Caco-2 (cell line): Measurements from ENCODE around the gene HGS. TPM values are rescaled to one million over a fixed set of nuclear protein-coding genes. Genes with fewer than 3 reads are reported as not detected.

ENCODE experiments used
- BruUV-seq: library from RNA; stranded (reverse); fragments of 400-500 nt; replicated peaks from 2 replicates; lab custom pipeline; 2021; lab: Mats Ljungman, UMichigan
- CTCF ChIA-PET: fragments of 300-600 bp; sonication (Branson Sonifier 250); formaldehyde crosslinking; loops from one replicate; lab custom pipeline; 2022; ENCODE audit warnings: antibody characterized with exemption; lab: Charles Lee
- POLR2A ChIA-PET: fragments of 300-600 bp; sonication (Branson Sonifier 250); formaldehyde crosslinking; loops from one replicate; lab custom pipeline; 2022; ENCODE audit warnings: antibody characterized with exemption; lab: Charles Lee
- DNase-seq, 2 experiments: peaks; one replicate each; pipeline versions ENCODE4 v3.0.0 to v3.0.0-alpha.2; 2020 to 2022
- H3K27me3 ChIP-seq: replicated peaks from 2 replicates; pipeline ENCODE4 v1.6.0; 2011; ENCODE audit warnings: low read length; ENCODE audit not compliant: control insufficient read depth, insufficient read depth
- H3K36me3 ChIP-seq: 2 replicates; pipeline ENCODE4 v1.5.1; 2011; ENCODE audit warnings: low read length; ENCODE audit not compliant: control insufficient read depth, insufficient read depth
- H3K4me1 ChIP-seq: fragments of 250-450 bp; sonication (Bioruptor Pico); 2 replicates; pipeline ENCODE4 v1.5.1; 2020; ENCODE audit warnings: mild to moderate bottlenecking
- H3K4me3 ChIP-seq: 2 replicates; pipeline ENCODE4 v1.5.1; 2011; ENCODE audit warnings: low read depth, mild to moderate bottlenecking, control low read depth, low read length
- H3K9me3 ChIP-seq: fragments of 250-450 bp; sonication (Bioruptor Pico); 2 replicates; pipeline ENCODE4 v1.5.1; 2020; ENCODE audit warnings: mild to moderate bottlenecking, moderate library complexity
- H3K27ac Mint-ChIP-seq: one replicate; pipeline ENCODE4 v1.8.0; 2022; ENCODE audit warnings: mixed read lengths; ENCODE audit not compliant: unreplicated experiment
- H3K27me3 Mint-ChIP-seq: one replicate; pipeline ENCODE4 v1.8.0; 2022; ENCODE audit warnings: mixed read lengths; ENCODE audit not compliant: insufficient read depth, unreplicated experiment
- H3K36me3 Mint-ChIP-seq: one replicate; pipeline ENCODE4 v1.8.0; 2022; ENCODE audit warnings: mild to moderate bottlenecking, mixed read lengths; ENCODE audit not compliant: insufficient read depth, unreplicated experiment
- H3K4me1 Mint-ChIP-seq: one replicate; pipeline ENCODE4 v1.8.0; 2022; ENCODE audit warnings: low read depth, mixed read lengths; ENCODE audit not compliant: unreplicated experiment
- H3K4me3 Mint-ChIP-seq: one replicate; pipeline ENCODE4 v1.8.0; 2022; ENCODE audit warnings: mild to moderate bottlenecking, moderate library complexity, mixed read lengths; ENCODE audit not compliant: unreplicated experiment
- H3K9me3 Mint-ChIP-seq: one replicate; pipeline ENCODE4 v1.8.0; 2022; ENCODE audit warnings: mixed read lengths; ENCODE audit not compliant: unreplicated experiment
- intact Hi-C: fragments of 100-400 bp; cut with micrococcal nuclease; formaldehyde crosslinking; loops from one replicate; pipeline ENCODE4 v1.10.0; 2022; ENCODE audit not compliant: unreplicated experiment
- total RNA-seq: library from RNA; stranded (reverse); gene quantifications from 2 replicates; pipeline ENCODE4 v1.2.3, GENCODE V29; 2022
- TF ChIP-seq, protein P1 (sequence below), 2 experiments: fragments of 200-600 bp in 1 of 2; IDR thresholded peaks; 1 replicate in 1 of 2; 2 replicates in 1 of 2; pipeline versions ENCODE4 v1.5.1 to v1.8.0; 2011 to 2022; ENCODE audit warnings: antibody characterized with exemption in 1 of 2, control low read depth in 1 of 2, inconsistent platforms in 1 of 2, low read depth in 1 of 2, low read length in 1 of 2, mild to moderate bottlenecking in 1 of 2, moderate library complexity in 1 of 2; ENCODE audit not compliant: insufficient read depth in 1 of 2, severe bottlenecking in 1 of 2, unreplicated experiment in 1 of 2

HGS gene
- total RNA-seq, 1 experiment from 2014 or later = 176 TPM

DNA sequence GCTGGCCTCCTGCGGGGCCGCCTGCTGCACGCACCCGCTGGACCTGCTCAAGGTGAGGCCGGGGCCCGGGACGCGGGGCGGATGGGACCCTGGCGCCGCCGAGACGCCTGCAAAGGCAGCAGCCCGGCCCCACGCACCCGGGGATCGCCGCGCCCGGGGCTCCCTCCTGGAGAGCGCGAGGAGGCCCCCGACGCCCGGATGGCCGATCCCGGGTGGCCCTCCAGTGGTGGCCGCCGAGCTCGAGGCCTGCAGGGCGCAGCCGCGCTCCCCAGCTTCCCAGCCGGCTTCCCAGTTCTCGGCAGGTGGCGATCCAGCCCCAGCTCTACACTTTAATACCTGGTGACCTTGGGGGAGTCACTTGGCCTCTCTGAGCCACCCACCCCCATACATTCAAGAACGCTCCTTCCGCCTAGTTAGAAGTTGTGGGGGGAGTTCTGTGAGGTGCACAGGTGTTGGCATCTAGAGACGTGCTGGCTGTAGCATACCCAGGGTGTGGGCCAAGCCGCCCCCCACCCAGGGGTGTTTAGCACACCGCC is 28.7 kb downstream of the HGS start:
- CTCF ChIA-PET = interaction anchor here (0.5 to 1.5 kb wide), 3 partner anchors 9 to 490 kb away, joined by 3 to 6 read pairs (median 5); partner anchors contain the start of genes CEP131 and MRPL12
- Mint-ChIP-seq H3K4me3 (peak overlapping the region; percentile 98), H3K9me3 (no peaks in the 10 kb centered on the region), H3K27ac (peak overlapping the region; percentile 91), H3K36me3 (peaks cover 67% of the 10 kb centered on the region), H3K4me1 (peaks cover 9% of the 10 kb centered on the region), H3K27me3 (no peaks in the 10 kb centered on the region)
- Histone ChIP-seq H3K27me3 (no peaks in the 10 kb centered on the region), H3K36me3 (peaks cover 1% of the 10 kb centered on the region), H3K9me3 (no peaks in the 10 kb centered on the region), H3K4me1 (peaks cover 31% of the 10 kb centered on the region), H3K4me3 (peak overlapping the region; percentile 65)
- BruUV-seq = TSS peak; percentile 4
- intact Hi-C loops = no loop called here
- TF ChIP-seq, protein P1, sequence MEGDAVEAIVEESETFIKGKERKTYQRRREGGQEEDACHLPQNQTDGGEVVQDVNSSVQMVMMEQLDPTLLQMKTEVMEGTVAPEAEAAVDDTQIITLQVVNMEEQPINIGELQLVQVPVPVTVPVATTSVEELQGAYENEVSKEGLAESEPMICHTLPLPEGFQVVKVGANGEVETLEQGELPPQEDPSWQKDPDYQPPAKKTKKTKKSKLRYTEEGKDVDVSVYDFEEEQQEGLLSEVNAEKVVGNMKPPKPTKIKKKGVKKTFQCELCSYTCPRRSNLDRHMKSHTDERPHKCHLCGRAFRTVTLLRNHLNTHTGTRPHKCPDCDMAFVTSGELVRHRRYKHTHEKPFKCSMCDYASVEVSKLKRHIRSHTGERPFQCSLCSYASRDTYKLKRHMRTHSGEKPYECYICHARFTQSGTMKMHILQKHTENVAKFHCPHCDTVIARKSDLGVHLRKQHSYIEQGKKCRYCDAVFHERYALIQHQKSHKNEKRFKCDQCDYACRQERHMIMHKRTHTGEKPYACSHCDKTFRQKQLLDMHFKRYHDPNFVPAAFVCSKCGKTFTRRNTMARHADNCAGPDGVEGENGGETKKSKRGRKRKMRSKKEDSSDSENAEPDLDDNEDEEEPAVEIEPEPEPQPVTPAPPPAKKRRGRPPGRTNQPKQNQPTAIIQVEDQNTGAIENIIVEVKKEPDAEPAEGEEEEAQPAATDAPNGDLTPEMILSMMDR (IDR thresholded peaks at IDR 0.05; ENCODE audit: insufficient read depth in 1 of 2, low read depth in 1 of 2, low read length in 1 of 2, severe bottlenecking in 1 of 2, unreplicated experiment in 1 of 2) = peak in 1 of 2 experiments; percentile 34
- POLR2A ChIA-PET = interaction anchor here (1.5 to 2.1 kb wide), 2 partner anchors 9 to 10 kb away, joined by 10 to 11 read pairs; partner anchors contain the start of gene MRPL12
- DNase-seq = peak; percentile 61 to 79

DNA sequence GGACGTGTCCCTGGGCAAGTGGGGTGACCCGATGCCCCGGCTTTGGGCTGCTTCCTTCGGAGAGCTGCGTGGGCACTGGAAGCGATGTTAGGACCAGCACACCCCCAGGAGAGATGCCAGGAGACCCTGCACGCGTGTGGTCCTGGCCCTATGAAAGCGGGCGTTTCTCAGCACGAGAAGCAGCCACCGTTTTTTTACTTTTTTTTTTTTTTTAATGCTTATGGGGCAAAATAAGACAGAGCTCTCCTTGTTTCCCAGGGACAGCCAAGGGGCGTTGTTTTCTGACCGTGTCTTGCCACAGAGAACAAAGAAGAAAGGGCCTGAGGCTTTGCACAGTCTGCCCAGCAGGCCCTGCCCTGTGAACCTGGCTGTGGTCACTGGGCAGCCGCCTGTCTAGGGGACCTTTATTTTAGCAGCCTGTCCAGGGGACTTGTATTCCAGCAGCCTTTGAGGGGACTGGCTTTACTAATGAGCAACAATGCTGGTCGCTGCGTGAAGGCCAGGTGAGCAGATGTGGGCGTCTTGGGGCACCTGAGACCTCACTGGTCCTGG is 29.3 kb downstream of the HGS start:
- Histone ChIP-seq H3K36me3 (no peaks in the 10 kb centered on the region; the same call in none of the 2 replicates), H3K27me3 (no peaks in the 10 kb centered on the region), H3K9me3 (no peaks in the 10 kb centered on the region), H3K4me3 (peak overlapping the region; percentile 65), H3K4me1 (peaks cover 31% of the 10 kb centered on the region)
- TF ChIP-seq, protein P1 (IDR thresholded peaks at IDR 0.05; ENCODE audit: insufficient read depth in 1 of 2, low read depth in 1 of 2, low read length in 1 of 2, severe bottlenecking in 1 of 2, unreplicated experiment in 1 of 2) = no peak
- ChIA-PET CTCF (interaction anchor here (1.5 kb wide), 1 partner anchor 246 kb away, joined by 6 read pairs; no protein-coding TSS in a partner anchor), POLR2A (interaction anchor here (1.5 to 2.1 kb wide), 2 partner anchors 9 to 10 kb away, joined by 10 to 11 read pairs; partner anchors contain the start of gene MRPL12)
- peak in 1 of 2 experiments; percentile 37 for DNase-seq
- peak overlapping the region; percentile 98 for H3K4me3 Mint-ChIP-seq
- H3K36me3 Mint-ChIP-seq = peaks cover 64% of the 10 kb centered on the region
- H3K27me3 Mint-ChIP-seq = no peaks in the 10 kb centered on the region
- BruUV-seq = no TSS peak
- intact Hi-C loops = no loop called here
- no peaks in the 10 kb centered on the region for H3K9me3 Mint-ChIP-seq
- peaks cover 9% of the 10 kb centered on the region for H3K4me1 Mint-ChIP-seq
- H3K27ac Mint-ChIP-seq = peak overlapping the region; percentile 91

DNA sequence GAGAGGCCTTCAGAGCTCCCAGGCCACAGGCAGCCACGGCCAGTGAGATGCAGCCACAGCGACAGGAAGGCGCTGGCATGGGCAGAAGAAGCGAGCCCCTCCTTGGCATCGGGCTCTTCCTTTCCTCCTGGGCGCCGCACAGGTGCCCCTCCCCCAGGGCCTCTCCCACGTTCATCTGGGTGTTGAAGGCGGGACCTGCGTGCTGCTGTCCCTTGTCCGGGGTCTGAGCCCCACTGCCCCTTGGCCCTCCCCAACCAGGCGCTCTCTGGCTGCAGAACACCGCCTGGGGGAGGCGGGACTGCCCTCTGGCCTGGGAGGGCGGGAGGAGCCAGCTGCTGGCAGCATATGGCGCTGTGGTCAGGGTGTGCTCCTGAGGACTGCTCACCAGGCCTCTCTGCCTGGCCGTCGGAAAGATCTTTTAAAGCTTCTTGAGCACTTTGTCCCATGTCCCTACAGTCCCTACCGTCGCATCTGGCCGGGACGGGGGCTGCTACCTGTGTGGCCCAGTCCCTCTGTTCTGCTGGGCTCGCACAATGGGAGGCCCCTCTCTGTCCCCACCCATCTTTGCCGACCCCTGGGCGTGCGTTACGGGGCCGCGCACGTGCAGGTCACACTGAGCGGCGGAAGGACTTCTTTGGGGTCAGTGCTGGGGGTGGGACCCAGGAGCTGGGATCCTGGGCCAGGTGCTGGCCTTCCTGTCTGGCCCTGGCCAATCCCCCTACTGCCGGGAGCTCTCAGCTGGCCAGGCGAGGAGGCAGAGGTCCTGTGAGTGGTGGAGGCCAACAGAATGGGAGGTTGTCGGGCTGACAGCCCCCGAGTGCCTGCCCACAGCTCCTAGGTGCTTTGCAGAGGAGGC is 30.0 kb downstream of the HGS start:
- H3K36me3 Mint-ChIP-seq = peaks cover 65% of the 10 kb centered on the region
- H3K9me3 Mint-ChIP-seq = no peaks in the 10 kb centered on the region
- Histone ChIP-seq H3K4me1 (peaks cover 31% of the 10 kb centered on the region), H3K4me3 (peak overlapping the region; percentile 65), H3K27me3 (no peaks in the 10 kb centered on the region), H3K9me3 (no peaks in the 10 kb centered on the region), H3K36me3 (no peaks in the 10 kb centered on the region; the same call in none of the 2 replicates)
- peaks cover 9% of the 10 kb centered on the region for H3K4me1 Mint-ChIP-seq
- TF ChIP-seq, protein P1 (IDR thresholded peaks at IDR 0.05; ENCODE audit: insufficient read depth in 1 of 2, low read depth in 1 of 2, low read length in 1 of 2, severe bottlenecking in 1 of 2, unreplicated experiment in 1 of 2) = no peak
- peak overlapping the region; percentile 98 for H3K4me3 Mint-ChIP-seq
- peak overlapping the region; percentile 91 for H3K27ac Mint-ChIP-seq
- DNase-seq = peak in 1 of 2 experiments; percentile 54
- H3K27me3 Mint-ChIP-seq = no peaks in the 10 kb centered on the region
- ChIA-PET POLR2A (interaction anchor here (0.7 to 1.5 kb wide), 2 partner anchors 8 to 11 kb away, joined by 4 to 10 read pairs; partner anchors contain the start of gene MRPL12), CTCF (interaction anchor here (1.5 kb wide), 1 partner anchor 246 kb away, joined by 6 read pairs; no protein-coding TSS in a partner anchor)
- no TSS peak for BruUV-seq
- intact Hi-C loops = no loop called here
